ENCODE measurements around the gene PRXL2B.

PRXL2B gene

GRCh38 chr1:2605509-2606395 lies 19.2 kb downstream of the PRXL2B start:
- no peak for DNase-seq
- H3K36me3 ChIP-seq (replicated peaks) = no peaks in the 10 kb centered on the region
- no peak for TF ChIP-seq CTCF (IDR thresholded peaks at IDR 0.05; ENCODE audit: low read depth, low read length, missing control alignments)
- H3K27me3 ChIP-seq (replicated peaks) = no peaks in the 10 kb centered on the region
- H3K27ac ChIP-seq = no peak overlapping the region
- no peak overlapping the region for H3K4me3 ChIP-seq (ENCODE audit: low read depth, low read length)
- in situ Hi-C loops (cut with HindIII; ENCODE audit: low pct_ligation_motif_present, low sequenced_read_pairs) = no loop called here

- no peak for TF ChIP-seq CTCF (IDR thresholded peaks at IDR 0.05; ENCODE audit: low read depth, low read length, missing control alignments)
- in situ Hi-C loops (cut with HindIII; ENCODE audit: low pct_ligation_motif_present, low sequenced_read_pairs) = no loop called here
- H3K4me3 ChIP-seq (ENCODE audit: low read depth, low read length) = no peak overlapping the region
- no peak for DNase-seq
- no peaks in the 10 kb centered on the region for H3K27me3 ChIP-seq (replicated peaks)
- no peaks in the 10 kb centered on the region for H3K36me3 ChIP-seq (replicated peaks)
- no peak overlapping the region for H3K27ac ChIP-seq
Observed at GRCh38 chr1:2606396-2606880, 19.9 kb downstream of the PRXL2B start.

- H3K36me3 ChIP-seq (replicated peaks) = no peaks in the 10 kb centered on the region
- in situ Hi-C loops (cut with HindIII; ENCODE audit: low pct_ligation_motif_present, low sequenced_read_pairs) = no loop called here
- no peak overlapping the region for H3K27ac ChIP-seq
- DNase-seq = no peak
- TF ChIP-seq CTCF (IDR thresholded peaks at IDR 0.05; ENCODE audit: low read depth, low read length, missing control alignments) = no peak
- no peaks in the 10 kb centered on the region for H3K27me3 ChIP-seq (replicated peaks)
- no peak overlapping the region for H3K4me3 ChIP-seq (ENCODE audit: low read depth, low read length)
Observed at GRCh38 chr1:2606881-2607621, 20.5 kb downstream of the PRXL2B start.

- Histone ChIP-seq H3K4me3 (ENCODE audit: low read depth, low read length) (no peak overlapping the region), H3K27ac (no peak overlapping the region), H3K27me3 (replicated peaks) (no peaks in the 10 kb centered on the region), H3K36me3 (replicated peaks) (no peaks in the 10 kb centered on the region)
- no peak for TF ChIP-seq CTCF (IDR thresholded peaks at IDR 0.05; ENCODE audit: low read depth, low read length, missing control alignments)
- no peak for DNase-seq
- in situ Hi-C loops (cut with HindIII; ENCODE audit: low pct_ligation_motif_present, low sequenced_read_pairs) = no loop called here
Observed at GRCh38 chr1:2607641-2608091, 21.1 kb downstream of the PRXL2B start.

DNA sequence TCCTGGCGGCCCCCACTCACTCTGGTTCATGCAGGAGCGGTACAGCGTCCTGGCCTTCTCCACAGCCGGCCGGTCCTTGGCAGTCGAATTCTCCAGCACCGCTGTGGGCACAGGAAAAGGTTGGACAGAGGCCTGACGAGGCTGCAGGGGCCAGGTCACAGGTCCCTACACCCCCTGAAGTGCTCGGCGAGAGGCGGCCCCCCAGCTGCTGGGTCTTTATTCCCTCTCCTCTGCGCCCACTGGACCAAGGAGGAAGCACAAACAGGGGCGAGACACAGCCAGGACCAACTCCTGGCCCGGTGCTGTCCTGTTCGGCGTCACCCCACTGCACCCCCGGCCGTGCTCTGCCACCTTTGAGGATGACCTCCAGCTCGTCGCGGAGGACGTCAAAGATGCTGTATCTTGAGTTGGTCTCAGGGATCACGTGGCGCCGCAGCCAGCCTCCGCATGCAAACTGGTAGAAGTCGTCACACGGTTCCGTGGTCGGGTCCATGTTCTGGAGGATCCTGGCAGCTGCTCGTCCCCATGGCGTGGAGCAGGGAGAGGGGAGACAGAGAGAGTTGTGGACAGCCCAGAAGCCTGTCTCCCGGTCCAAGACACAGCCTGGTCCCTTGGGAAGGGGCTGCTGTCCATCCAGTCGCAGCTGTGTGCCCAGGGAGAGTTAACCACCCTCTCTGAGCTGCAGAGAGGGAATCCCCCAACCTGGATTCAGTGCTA lies 22.9 kb downstream of the PRXL2B start:
- TF ChIP-seq CTCF (IDR thresholded peaks at IDR 0.05; ENCODE audit: low read depth, low read length, missing control alignments) = no peak
- no peak overlapping the region for H3K4me3 ChIP-seq (ENCODE audit: low read depth, low read length)
- DNase-seq = no peak
- H3K27ac ChIP-seq = no peak overlapping the region
- H3K36me3 ChIP-seq (replicated peaks) = no peaks in the 10 kb centered on the region
- H3K27me3 ChIP-seq (replicated peaks) = no peaks in the 10 kb centered on the region
- in situ Hi-C loops (cut with HindIII; ENCODE audit: low pct_ligation_motif_present, low sequenced_read_pairs) = no loop called here
